ENCODE data around the gene CDK14. TPM values are rescaled to one million over a fixed set of nuclear protein-coding genes. Genes with fewer than 3 reads are reported as not detected.

The CDK14 gene
- total and polyA plus RNA-seq, 10 of the 15 experiments (the other 5 are each of a cell fraction or from before 2014, with no cell fraction given), result 6.5 to 61.3 (median 24.2) TPM

- peak; percentile 44 for ATAC-seq
- ChIA-PET RAD21 (ENCODE audit: unreplicated experiment) (interaction anchor here (0.9 to 1.4 kb wide), 2 partner anchors 92 to 177 kb away, joined by 3 to 4 read pairs; no protein-coding TSS in a partner anchor), SMC1A (ENCODE audit: uncharacterized antibody, unreplicated experiment) (interaction anchor here (0.8 to 2.4 kb wide), 4 partner anchors 15 to 89 kb away, joined by 3 to 8 read pairs (median 5); no protein-coding TSS in a partner anchor), POLR2A (no interaction called here), CTCF (interaction anchor here (0.5 to 1.8 kb wide), 3 partner anchors 11 to 177 kb away, joined by 3 to 6 read pairs (median 3); no protein-coding TSS in a partner anchor)
- no peaks in the 10 kb centered on the region for H3K36me3 ChIP-seq (ENCODE audit: control insufficient read depth in 2 of 2, insufficient read depth in 2 of 2, low read length in 1 of 2)
- 95% methylated on average over 2 of the region's 2 CpGs for WGBS (ENCODE audit: insufficient coverage, insufficient replicate concordance, low lambda C conversion rate, missing lambda C conversion rate)
- no peaks in the 10 kb centered on the region for H3K9me3 ChIP-seq (replicated peaks; ENCODE audit: control insufficient read depth, insufficient read depth, low read length)
- no peaks in the 10 kb centered on the region for H4K20me1 ChIP-seq (ENCODE audit: control insufficient read depth, insufficient read depth)
- no peak for DNase-seq (ENCODE audit: low read depth, low spot score)
- BruUV-seq (replicated peaks), result no TSS peak
- no peak for TF ChIP-seq FOXK2 (IDR thresholded peaks at IDR 0.05)
- peak in 1 of 3 experiments; percentile 35; a peak in 1 of 6 replicates for TF ChIP-seq CTCF (IDR thresholded peaks at IDR 0.05 in 2 of 3, conservative IDR thresholded peaks at IDR 0.05 in 1 of 3; ENCODE audit: control insufficient read depth in 2 of 3, extremely low read depth in 1 of 3, insufficient read depth in 1 of 3, low read depth in 3 of 3, low read length in 3 of 3)
- no peak for TF ChIP-seq FOXM1 (IDR thresholded peaks at IDR 0.05; ENCODE audit: low read depth, low read length)
- no peak overlapping the region for H3K4me3 ChIP-seq
- no peak overlapping the region for H2AFZ ChIP-seq (ENCODE audit: control insufficient read depth, low read depth, low read length)
- no peak overlapping the region for H3K27ac ChIP-seq (ENCODE audit: control insufficient read depth, insufficient read depth)
- no peak overlapping the region for H3K4me2 ChIP-seq (ENCODE audit: control insufficient read depth, insufficient read depth)
- no peaks in the 10 kb centered on the region for H3K79me2 ChIP-seq (ENCODE audit: control insufficient read depth, insufficient read depth, low read length)
- H3K4me1 ChIP-seq (ENCODE audit: control insufficient read depth, insufficient read depth, low read length), result peaks cover 6% of the 10 kb centered on the region
- H3K9ac ChIP-seq (ENCODE audit: control insufficient read depth, insufficient read depth, low read length), result no peak overlapping the region
- H3K27me3 ChIP-seq (replicated peaks in 1 of 2; ENCODE audit: control insufficient read depth in 2 of 2, insufficient read depth in 2 of 2, low read length in 1 of 2), result no peaks in the 10 kb centered on the region
- intact Hi-C loops (cut with micrococcal nuclease; ENCODE audit: unreplicated experiment), result loop anchor here (5.0 to 10.0 kb wide), 2 partner anchors 75 to 177 kb away; no protein-coding TSS in a partner anchor
- in situ Hi-C loops (cut with MboI), result no loop called here
- FAIRE-seq, result no peak
These were observed 261.5 kb downstream of the CDK14 start for GRCh38 chr7:90857603-90858002.

GRCh38 chr7:90858546-90858945 lies 262.4 kb downstream of the CDK14 start:
- H3K27me3 ChIP-seq (replicated peaks in 1 of 2; ENCODE audit: control insufficient read depth in 2 of 2, insufficient read depth in 2 of 2, low read length in 1 of 2), result no peaks in the 10 kb centered on the region
- no peak overlapping the region; the same call in 1 of the 2 replicates for H3K4me2 ChIP-seq (ENCODE audit: control insufficient read depth, insufficient read depth)
- ChIA-PET POLR2A (no interaction called here), SMC1A (ENCODE audit: uncharacterized antibody, unreplicated experiment) (interaction anchor here (0.8 to 1.7 kb wide), 3 partner anchors 74 to 178 kb away, joined by 3 to 7 read pairs (median 3); no protein-coding TSS in a partner anchor), RAD21 (ENCODE audit: unreplicated experiment) (interaction anchor here (0.5 to 1.3 kb wide), 5 partner anchors 41 to 148 kb away, joined by 3 to 4 read pairs (median 3); no protein-coding TSS in a partner anchor), CTCF (interaction anchor here (0.6 to 1.8 kb wide), 2 partner anchors 73 to 149 kb away, joined by 3 to 6 read pairs; no protein-coding TSS in a partner anchor)
- intact Hi-C loops (cut with micrococcal nuclease; ENCODE audit: unreplicated experiment) (loop anchor here (5.0 to 10.0 kb wide), 2 partner anchors 74 to 176 kb away; no protein-coding TSS in a partner anchor), in situ Hi-C loops (cut with MboI) (no loop called here)
- no peaks in the 10 kb centered on the region for H3K9me3 ChIP-seq (replicated peaks; ENCODE audit: control insufficient read depth, insufficient read depth, low read length)
- no peak overlapping the region for H3K4me3 ChIP-seq
- FAIRE-seq (peak; percentile 89), DNase-seq (ENCODE audit: low read depth, low spot score) (peak; percentile 27), ATAC-seq (peak; percentile 89)
- H3K27ac ChIP-seq (ENCODE audit: control insufficient read depth, insufficient read depth), result no peak overlapping the region
- peaks cover 6% of the 10 kb centered on the region for H3K4me1 ChIP-seq (ENCODE audit: control insufficient read depth, insufficient read depth, low read length)
- H3K9ac ChIP-seq (ENCODE audit: control insufficient read depth, insufficient read depth, low read length), result no peak overlapping the region
- 24% methylated on average over 2 of the region's 2 CpGs for WGBS (ENCODE audit: insufficient coverage, insufficient replicate concordance, low lambda C conversion rate, missing lambda C conversion rate)
- BruUV-seq (replicated peaks), result no TSS peak
- no peak overlapping the region for H2AFZ ChIP-seq (ENCODE audit: control insufficient read depth, low read depth, low read length)
- H3K79me2 ChIP-seq (ENCODE audit: control insufficient read depth, insufficient read depth, low read length), result no peaks in the 10 kb centered on the region
- H3K36me3 ChIP-seq (ENCODE audit: control insufficient read depth in 2 of 2, insufficient read depth in 2 of 2, low read length in 1 of 2), result no peaks in the 10 kb centered on the region
- no peaks in the 10 kb centered on the region for H4K20me1 ChIP-seq (ENCODE audit: control insufficient read depth, insufficient read depth)
- TF ChIP-seq USF1 (IDR thresholded peaks at IDR 0.05; ENCODE audit: borderline replicate concordance, extremely low read length, insufficient read depth, low read depth, low read length) (no peak), REST (IDR thresholded peaks at IDR 0.05; ENCODE audit: low read depth, low read length) (no peak), SIX5 (IDR thresholded peaks at IDR 0.05; ENCODE audit: low read depth, low read length, severe bottlenecking) (no peak), WRNIP1 (IDR thresholded peaks at IDR 0.05; ENCODE audit: borderline replicate concordance, low read depth, low read length) (no peak)

All from GM12878 (cell line).